ENCODE data around the gene SVBP.
"Not testable (repeated sequence)": the region's sequence is repeated elsewhere in the genome, so short reads cannot be mapped to it uniquely, and the experiment has no call there.

The SVBP gene

DNA sequence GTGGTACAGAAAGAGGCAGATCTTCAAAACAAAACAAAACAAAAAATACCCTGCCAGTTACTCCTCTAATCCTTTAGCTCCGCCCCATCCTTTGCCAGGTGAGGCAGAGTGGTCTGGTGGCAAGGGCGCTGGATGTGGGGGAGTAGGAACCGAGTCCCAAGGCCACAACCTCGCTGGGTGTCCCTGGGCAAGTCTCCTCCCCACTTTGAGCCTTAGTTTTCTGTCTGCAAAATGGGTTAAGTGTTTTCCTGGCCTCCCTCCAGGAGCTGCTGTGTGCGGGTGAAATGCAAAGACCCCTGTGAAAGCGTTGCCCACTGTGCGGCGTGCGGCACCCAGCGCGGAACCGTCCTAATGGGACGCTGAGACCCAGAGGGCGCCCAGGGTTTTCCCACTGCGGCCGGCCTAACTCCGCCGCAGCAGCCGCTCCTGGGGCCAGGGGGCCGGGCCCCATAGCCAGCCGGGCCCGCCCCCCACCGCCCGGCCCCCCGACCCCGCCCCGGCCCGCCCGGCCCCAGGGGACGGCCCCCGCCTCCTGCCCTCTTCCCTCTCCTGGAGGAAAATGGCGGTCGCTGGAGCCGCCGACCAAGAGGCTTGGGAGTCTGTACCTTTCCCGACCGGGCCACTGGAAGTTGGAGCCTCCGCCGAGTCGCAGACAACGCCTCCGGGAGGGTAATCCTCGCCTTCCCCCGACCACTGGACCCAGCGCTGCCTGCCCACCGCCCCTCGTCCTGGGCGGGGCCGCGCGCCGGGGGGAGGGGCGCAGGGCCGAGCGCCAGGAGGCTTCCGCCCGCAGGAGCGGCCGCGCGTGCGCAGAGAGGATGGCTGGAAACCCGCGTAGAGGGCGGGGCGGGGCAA lies at the start of gene SVBP, which contains the start of gene ERMAP:
TSS of gene SVBP (minus strand) at position 813 of the 855 bp plus-strand sequence. CDS start 853 bp downstream, outside the sequence.
TSS of gene ERMAP (plus strand) at position 538 of the 855 bp plus-strand sequence. CDS start 13,327 bp downstream, outside the sequence.
- peak; percentile 97 for DNase-seq

GRCh38 chr1:42866549-42866948 lies 49.4 kb upstream of the SVBP start:
- no peak for DNase-seq

DNA sequence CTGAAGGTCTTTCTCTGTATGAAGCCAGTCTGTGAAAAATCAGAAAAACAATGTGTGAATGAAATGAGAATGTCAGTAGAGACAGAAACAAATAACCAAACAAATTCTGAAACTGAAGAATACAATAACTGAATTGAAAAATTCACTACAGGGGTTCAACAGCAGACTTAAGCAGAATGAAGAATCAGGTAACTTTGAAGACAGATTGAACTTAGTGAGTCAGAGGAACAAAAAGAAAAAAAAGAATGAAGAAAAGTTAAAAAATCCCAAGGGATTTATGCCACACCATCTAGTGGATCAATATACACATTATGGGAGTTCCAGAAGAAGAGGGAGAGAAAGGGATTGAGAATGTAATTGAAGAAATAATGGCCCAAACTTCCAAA lies 43.8 kb upstream of the SVBP start:
- no peak for DNase-seq

GRCh38 chr1:42860339-42861013 lies 43.3 kb upstream of the SVBP start:
- DNase-seq, result no peak

- not testable (repeated sequence) for DNase-seq
Measured at GRCh38 chr1:42859366-42859765, 42.2 kb upstream of the SVBP start.

- DNase-seq, result not testable (repeated sequence)
Measured at GRCh38 chr1:42856554-42856953, 39.4 kb upstream of the SVBP start.

DNA sequence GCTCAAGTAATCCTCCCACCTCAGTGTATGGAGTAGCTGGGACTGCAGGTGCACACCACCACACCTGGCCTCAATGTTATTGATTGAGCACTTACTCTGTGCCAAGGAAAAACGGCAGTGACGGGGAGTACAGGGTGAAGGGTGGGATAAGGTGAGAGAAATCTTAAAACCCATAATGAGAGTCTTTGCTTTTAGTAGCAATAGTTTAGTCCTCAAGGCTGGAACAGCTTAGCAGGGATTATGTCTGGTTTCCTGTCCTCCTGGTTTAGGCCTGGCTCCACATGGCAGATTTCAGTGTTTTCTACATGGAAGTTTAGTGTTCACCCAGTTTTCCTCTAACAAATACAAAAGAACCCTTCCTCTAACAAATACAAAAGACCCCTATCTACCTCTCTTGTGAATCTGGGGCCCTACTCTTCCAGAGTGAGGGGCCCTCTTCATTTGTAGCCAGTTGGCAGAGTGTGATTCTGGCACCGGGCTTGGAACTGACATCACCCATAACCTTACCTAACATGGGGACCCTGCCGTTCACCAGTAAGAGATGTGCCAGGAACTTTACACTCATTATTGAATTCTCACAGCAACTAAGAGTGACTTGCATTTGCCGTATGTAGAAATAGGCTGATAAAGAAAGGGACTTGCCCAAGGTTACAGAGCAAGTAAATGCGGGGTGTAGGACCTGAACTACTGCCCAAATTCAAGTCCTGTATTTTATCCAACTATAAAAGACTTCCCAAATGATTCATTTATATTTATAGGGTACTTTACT lies 36.1 kb upstream of the SVBP start:
- DNase-seq, result no peak

GRCh38 chr1:42852608-42852980 lies 35.4 kb upstream of the SVBP start:
- no peak for DNase-seq

GRCh38 chr1:42851960-42852607 lies 34.9 kb upstream of the SVBP start:
- no peak for DNase-seq

GRCh38 chr1:42851420-42851819 lies 34.2 kb upstream of the SVBP start:
- DNase-seq, result no peak

GRCh38 chr1:42849944-42850343 lies 32.7 kb upstream of the SVBP start:
- DNase-seq, result no peak

DNA sequence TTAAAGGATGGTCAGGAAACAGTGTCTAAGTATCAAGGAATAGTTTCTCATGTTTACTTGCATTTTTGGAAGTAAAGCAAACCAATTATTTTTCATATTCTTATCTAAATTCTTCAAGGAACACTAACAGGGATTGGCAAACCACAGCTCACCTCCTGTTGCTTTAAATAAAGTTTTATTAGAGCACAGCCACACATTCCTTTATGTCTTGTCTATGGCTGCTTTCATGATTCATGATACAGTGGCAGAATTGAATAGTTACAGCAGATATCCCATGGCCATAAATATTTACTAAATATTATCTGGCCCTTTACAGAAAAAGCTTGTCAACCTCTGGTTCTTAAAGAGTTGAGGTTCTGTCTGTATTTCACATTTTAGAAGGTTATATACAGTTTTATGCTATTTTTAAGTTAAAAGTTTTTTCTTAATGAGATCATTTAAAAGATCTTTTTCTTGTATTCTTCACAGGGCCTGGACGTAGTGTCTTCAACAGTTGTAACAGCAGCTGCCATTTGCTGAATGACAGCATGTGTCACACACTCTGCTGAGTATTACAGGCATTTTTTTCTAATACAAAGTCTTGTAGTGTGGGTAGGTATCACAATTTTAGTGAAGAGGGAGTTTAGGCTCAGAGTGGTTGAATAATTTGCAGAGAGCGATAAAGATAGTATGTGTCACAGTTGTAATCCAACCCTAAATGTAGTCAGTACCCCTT lies 31.8 kb upstream of the SVBP start:
- no peak for DNase-seq

GRCh38 chr1:42847721-42848460 lies 30.7 kb upstream of the SVBP start:
- DNase-seq, result no peak

DNA sequence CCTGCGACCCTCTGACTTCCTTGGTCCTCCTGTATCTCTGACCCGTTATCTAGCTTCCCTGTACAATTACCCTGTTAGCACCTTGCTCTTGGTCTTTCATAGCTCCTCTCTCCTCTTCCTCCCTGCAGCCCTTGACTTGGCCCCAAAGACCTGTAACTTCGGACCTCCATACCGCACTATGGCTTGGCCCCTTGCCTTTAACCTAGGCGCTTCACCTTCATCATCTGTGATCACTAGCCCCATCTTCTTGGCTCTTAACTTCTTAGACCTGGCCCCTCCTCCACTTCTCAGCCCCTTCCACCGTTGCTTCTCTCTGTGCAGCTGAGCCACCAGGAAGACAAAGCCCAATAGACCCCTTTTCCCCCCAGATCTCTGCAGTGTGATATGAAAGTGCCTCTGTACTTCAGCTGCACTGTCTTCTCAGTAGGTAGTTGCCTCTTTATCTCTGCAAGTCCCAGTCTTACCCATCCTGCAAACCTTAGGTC lies 30.0 kb upstream of the SVBP start:
- no peak for DNase-seq

DNA sequence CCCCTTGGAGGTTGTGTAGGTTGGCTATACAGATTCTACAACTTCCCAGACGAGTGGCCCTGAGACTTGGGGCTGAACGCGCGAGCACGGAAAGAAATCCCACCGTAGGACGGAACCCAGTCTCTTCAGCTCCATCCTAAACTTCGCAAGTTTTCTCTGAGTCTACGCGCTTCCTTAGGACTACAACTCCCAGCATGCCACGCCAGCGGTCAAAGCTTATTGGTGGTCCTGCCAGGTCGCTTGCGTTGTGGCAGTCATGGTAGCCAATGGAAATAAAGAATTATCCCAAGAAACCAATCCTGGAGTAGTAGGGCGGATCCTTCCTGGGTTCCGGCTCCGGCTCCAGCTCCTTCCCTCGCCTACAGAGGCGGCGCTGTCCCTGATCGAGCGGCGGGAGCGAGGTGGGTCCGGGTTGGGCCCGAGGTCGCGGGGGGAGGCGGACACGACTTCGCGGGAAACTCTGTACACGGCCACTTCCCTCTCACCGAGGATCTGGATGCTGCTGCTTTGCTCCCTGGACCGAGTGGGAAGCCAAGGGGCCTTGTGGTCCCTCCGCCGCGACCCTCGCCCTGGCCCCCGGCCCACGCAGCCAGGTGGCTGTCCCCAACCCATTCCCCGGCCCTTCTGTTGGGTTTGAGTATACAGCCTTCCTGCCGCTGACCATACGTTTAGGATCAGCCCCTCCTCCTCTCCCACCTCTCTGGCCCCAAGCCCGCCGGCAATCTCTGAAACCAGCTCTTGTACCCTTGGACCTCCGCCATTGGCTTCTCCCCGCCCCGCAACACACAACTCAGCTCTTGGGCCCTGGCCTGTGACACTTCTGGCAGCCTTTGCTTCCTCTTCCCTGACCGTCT lies 29.3 kb upstream of the SVBP start, which contains the start of gene ZNF691:
TSS of gene ZNF691 (plus strand) at position 357 of the 854 bp plus-strand sequence. CDS start 3,046 bp downstream, outside the sequence.
- peak; percentile 97 for DNase-seq

DNA sequence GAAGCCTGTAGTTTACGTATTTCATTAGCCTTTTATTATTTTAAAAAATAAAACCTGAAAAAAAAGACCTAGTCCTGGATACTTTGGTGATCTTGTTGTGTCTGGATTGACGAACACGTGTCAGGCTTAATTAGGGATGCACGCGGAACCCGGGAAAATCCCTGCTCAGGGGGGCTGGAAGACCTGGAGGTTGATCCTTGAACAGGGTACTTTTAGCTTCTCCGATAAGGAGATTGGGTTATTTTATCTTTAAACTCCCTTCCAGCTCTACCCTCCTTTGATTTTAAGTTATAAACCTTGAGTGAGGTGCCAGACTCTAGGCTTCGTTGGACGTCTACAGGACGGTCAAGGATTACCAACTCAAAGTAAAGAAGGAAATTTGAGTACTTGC lies 28.7 kb upstream of the SVBP start:
- DNase-seq, result no peak

GRCh38 chr1:42845193-42845592 lies 28.0 kb upstream of the SVBP start:
- DNase-seq, result no peak

GRCh38 chr1:42844592-42845140 lies 27.5 kb upstream of the SVBP start:
- no peak for DNase-seq

- no peak for DNase-seq
Measured at GRCh38 chr1:42841440-42842147, 24.4 kb upstream of the SVBP start.

Measured in femur (tissue), 1 donor.